IMR-90 (cell line): ENCODE results near the gene ZDHHC22. TPM values are rescaled to one million over a fixed set of nuclear protein-coding genes. Genes with fewer than 3 reads are reported as not detected.

Experiments used
- ATAC-seq: fragments of 200-7000 bp; cut with Tn5 transposase; 2 replicates; pipeline ENCODE4 v1.9.1; 2020; ENCODE audit warnings: low read depth, mild to moderate bottlenecking, moderate library complexity
- BruUV-seq: library from RNA; stranded (reverse); fragments of 400-500 nt; replicated peaks from 2 replicates; lab custom pipeline; 2021; lab: Mats Ljungman, UMichigan
- CTCF ChIA-PET: fragments of 300-600 bp; formaldehyde crosslinking; extraction: SDS; loops from one replicate; lab custom pipeline; 2021; ENCODE audit warnings: antibody characterized with exemption; lab: Yijun Ruan, JAX
- POLR2A ChIA-PET: fragments of 300-600 bp; sonication (Branson Sonifier 250); formaldehyde crosslinking; loops from one replicate; lab custom pipeline; 2022; ENCODE audit warnings: antibody characterized with exemption; ENCODE audit not compliant: unreplicated experiment; lab: Charles Lee
- DNase-seq: peaks from one replicate; pipeline ENCODE4 v3.0.0; 2013
- H2AFZ ChIP-seq: replicated peaks from 2 replicates; pipeline ENCODE3; 2013; ENCODE audit warnings: low read length, mild to moderate bottlenecking; ENCODE audit not compliant: poor library complexity
- H2AK5ac ChIP-seq: 2 replicates; pipeline ENCODE4 v1.6.1; 2013; ENCODE audit warnings: low read depth, low read length, inconsistent platforms
- H2AK9ac ChIP-seq: replicated peaks from 2 replicates; pipeline ENCODE3; 2013; ENCODE audit warnings: mild to moderate bottlenecking, low read depth, low read length, moderate library complexity; ENCODE audit not compliant: poor library complexity
- H2BK120ac ChIP-seq: 2 replicates; pipeline ENCODE4 v1.6.1; 2013; ENCODE audit warnings: low read depth, low read length, inconsistent platforms
- H2BK15ac ChIP-seq: 3 replicates; pipeline ENCODE4 v1.6.1; 2013; ENCODE audit warnings: low read depth, low read length, inconsistent platforms
- H2BK20ac ChIP-seq: 2 replicates; pipeline ENCODE4 v1.6.1; 2013; ENCODE audit warnings: low read depth, mild to moderate bottlenecking, inconsistent platforms, low read length, moderate library complexity
- H2BK5ac ChIP-seq: 2 replicates; pipeline ENCODE4 v1.6.1; 2013; ENCODE audit warnings: mild to moderate bottlenecking, low read depth, low read length, inconsistent platforms; ENCODE audit not compliant: poor library complexity, severe bottlenecking
- H3K14ac ChIP-seq: replicated peaks from 2 replicates; pipeline ENCODE4 v1.6.1; 2013; ENCODE audit warnings: low read depth, low read length, inconsistent platforms
- H3K18ac ChIP-seq: 2 replicates; pipeline ENCODE4 v1.6.1; 2013; ENCODE audit warnings: low read depth, low read length, control low read depth
- H3K23ac ChIP-seq: 2 replicates; pipeline ENCODE4 v1.6.1; 2013; ENCODE audit warnings: low read depth, low read length, inconsistent platforms
- H3K27ac ChIP-seq: 2 replicates; pipeline ENCODE4 v1.5.1; 2013; ENCODE audit warnings: mild to moderate bottlenecking, control low read depth, low read length; ENCODE audit not compliant: insufficient read depth
- H3K27me3 ChIP-seq: 2 replicates; pipeline ENCODE4 v1.6.1; 2013; ENCODE audit warnings: low read length; ENCODE audit not compliant: control insufficient read depth, insufficient read depth
- H3K36me3 ChIP-seq: 2 replicates; pipeline ENCODE4 v1.6.1; 2013; ENCODE audit warnings: low read length, mixed read lengths; ENCODE audit not compliant: control insufficient read depth, insufficient read depth
- H3K4ac ChIP-seq: 2 replicates; pipeline ENCODE4 v1.6.1; 2013; ENCODE audit warnings: low read depth, low read length, inconsistent platforms
- H3K4me1 ChIP-seq: 2 replicates; pipeline ENCODE4 v1.6.1; 2013; ENCODE audit warnings: low read length, mixed read lengths; ENCODE audit not compliant: control insufficient read depth, insufficient read depth
- H3K4me2 ChIP-seq: 2 replicates; pipeline ENCODE4 v1.6.1; 2013; ENCODE audit warnings: low read depth, mild to moderate bottlenecking, control low read depth, low read length, moderate library complexity
- H3K4me3 ChIP-seq: 2 replicates; pipeline ENCODE4 v1.5.1; 2013; ENCODE audit warnings: low read depth, mild to moderate bottlenecking, control low read depth, low read length, moderate library complexity; ENCODE audit not compliant: insufficient read depth
- H3K56ac ChIP-seq: 2 replicates; pipeline ENCODE4 v1.6.1; 2013; ENCODE audit warnings: low read length, inconsistent platforms; ENCODE audit not compliant: insufficient read depth; ENCODE audit errors: extremely low read depth
- H3K79me1 ChIP-seq, 2 experiments: 2 replicates each; pipeline ENCODE4 v1.6.1; 2013; ENCODE audit warnings: low read length in 2 of 2, inconsistent platforms in 1 of 2, low read depth in 1 of 2
- H3K9ac ChIP-seq: 2 replicates; pipeline ENCODE4 v1.6.1; 2013; ENCODE audit warnings: low read depth, low read length, control low read depth
- H3K9me1 ChIP-seq: 2 replicates; pipeline ENCODE4 v1.6.1; 2013; ENCODE audit warnings: low read length, inconsistent platforms; ENCODE audit not compliant: insufficient read depth
- H3K9me3 ChIP-seq: 2 replicates; pipeline ENCODE4 v1.6.1; 2013; ENCODE audit warnings: low read length; ENCODE audit not compliant: control insufficient read depth, insufficient read depth
- H4K20me1 ChIP-seq: 2 replicates; pipeline ENCODE4 v1.6.1; 2013; ENCODE audit warnings: low read length, inconsistent platforms; ENCODE audit not compliant: insufficient read depth
- H4K5ac ChIP-seq: 2 replicates; pipeline ENCODE4 v1.6.1; 2013; ENCODE audit warnings: mild to moderate bottlenecking, low read depth, low read length, control low read depth
- H4K8ac ChIP-seq, 2 experiments: 2 replicates each; pipeline ENCODE4 v1.6.1; 2013; ENCODE audit warnings: low read depth in 2 of 2, low read length in 2 of 2, control low read depth in 1 of 2, inconsistent platforms in 1 of 2
- H4K91ac ChIP-seq: 2 replicates; pipeline ENCODE4 v1.6.1; 2013; ENCODE audit warnings: low read depth, low read length, inconsistent platforms; ENCODE audit not compliant: insufficient read depth
- BHLHE40 ChIP-seq: fragments of 150-350 bp; IDR thresholded peaks from 2 replicates; pipeline ENCODE4 v1.6.1; 2016; ENCODE audit warnings: mild to moderate bottlenecking, low read depth, low read length
- CEBPB ChIP-seq: IDR thresholded peaks from 2 replicates; pipeline ENCODE4 v1.6.1; 2012; ENCODE audit warnings: low read depth, low read length, improper control_type of control experiment
- CHD1 ChIP-seq: IDR thresholded peaks from 2 replicates; pipeline ENCODE4 v1.6.1; 2012; ENCODE audit warnings: low read depth, low read length, improper control_type of control experiment
- CTCF ChIP-seq: conservative IDR thresholded peaks from 2 replicates; pipeline ENCODE4 v1.5.1; 2012; ENCODE audit warnings: mild to moderate bottlenecking, low read depth, low read length, improper control_type of control experiment
- ELK1 ChIP-seq: fragments of 150-350 bp; IDR thresholded peaks from 2 replicates; pipeline ENCODE4 v1.6.1; 2016; ENCODE audit warnings: low read depth, mild to moderate bottlenecking, low read length, moderate library complexity, borderline replicate concordance
- FOS ChIP-seq: fragments of 150-350 bp; IDR thresholded peaks from 2 replicates; pipeline ENCODE4 v1.6.1; 2016; ENCODE audit warnings: low read depth, low read length
- MAFK ChIP-seq: IDR thresholded peaks from 2 replicates; pipeline ENCODE4 v1.6.1; 2012; ENCODE audit warnings: low read depth, low read length, improper control_type of control experiment
- MAZ ChIP-seq: IDR thresholded peaks from 2 replicates; pipeline ENCODE4 v1.6.1; 2012; ENCODE audit warnings: low read depth, mild to moderate bottlenecking, low read length, improper control_type of control experiment, moderate library complexity, borderline replicate concordance
- MXI1 ChIP-seq: IDR thresholded peaks from 2 replicates; pipeline ENCODE4 v1.6.1; 2012; ENCODE audit warnings: low read depth, mild to moderate bottlenecking, low read length, moderate library complexity, borderline replicate concordance
- NFE2L2 ChIP-seq: fragments of 150-350 bp; IDR thresholded peaks from 2 replicates; pipeline ENCODE4 v1.6.1; 2016; ENCODE audit warnings: low read depth, mild to moderate bottlenecking, low read length
- POLR2A ChIP-seq: IDR thresholded peaks from 2 replicates; pipeline ENCODE4 v1.6.1; 2012; ENCODE audit warnings: mild to moderate bottlenecking, low read depth, low read length
- RAD21 ChIP-seq: IDR thresholded peaks from 2 replicates; pipeline ENCODE4 v1.6.1; 2012; ENCODE audit warnings: low read length, improper control_type of control experiment
- RCOR1 ChIP-seq: IDR thresholded peaks from 2 replicates; pipeline ENCODE4 v1.6.1; 2012; ENCODE audit warnings: mild to moderate bottlenecking, low read length, improper control_type of control experiment; ENCODE audit not compliant: insufficient replicate concordance
- RFX5 ChIP-seq: IDR thresholded peaks from 2 replicates; pipeline ENCODE4 v1.8.0; 2012; ENCODE audit warnings: low read depth, mild to moderate bottlenecking, low read length, moderate library complexity
- SMC3 ChIP-seq: fragments of 150-350 bp; IDR thresholded peaks from 2 replicates; pipeline ENCODE4 v1.6.1; 2016; ENCODE audit warnings: low read depth, mild to moderate bottlenecking, antibody characterized with exemption, low read length, moderate library complexity
- WGBS, 2 experiments: methylation state at CpG; one replicate each; pipeline versions ENCODE4 v1.1.5 to v1.1.7; 2013; ENCODE audit warnings: missing lambda C conversion rate in 2 of 2; ENCODE audit not compliant: insufficient read length in 1 of 2; ENCODE audit errors: extremely low coverage in 2 of 2; 5-methylcytosine and 5-hydroxymethylcytosine counted together
- dilution Hi-C: fragments of 300-500 bp; cut with HindIII; formaldehyde crosslinking; loops from one replicate; pipeline ENCODE4 v1.14.3; 2018; ENCODE audit warnings: low sequenced_read_pairs; ENCODE audit not compliant: unreplicated experiment
- in situ Hi-C: fragments of 300-500 bp; cut with MboI; formaldehyde crosslinking; loops from 3 replicates; pipeline ENCODE4 v1.14.3; 2019; ENCODE audit warnings: low sequenced_read_pairs, inconsistent platforms, mixed read lengths
- intact Hi-C: fragments of 100-400 bp; cut with micrococcal nuclease; formaldehyde crosslinking; loops from 2 replicates; pipeline ENCODE4 v1.10.0; 2022
- polyA plus RNA-seq, 3 experiments: library from polyadenylated mRNA; depleted of rRNA; stranded (reverse); fragments of >200 nt; gene quantifications; 2 replicates each; pipeline ENCODE4 v1.2.3, GENCODE V29; 2012; ENCODE audit warnings: low replicate concordance in 1 of 3
- total RNA-seq: library from RNA; depleted of rRNA; stranded (reverse); fragments of >200 nt; gene quantifications from 2 replicates; pipeline ENCODE4 v1.2.3, GENCODE V29; 2012

The ZDHHC22 gene
- total and polyA plus RNA-seq, 2 of the 4 experiments (the other 2 are of a cell fraction), result not detected

GRCh38 chr14:77170045-77170444 is 28.5 kb upstream of the ZDHHC22 start:
- Histone ChIP-seq H3K27ac (no peak overlapping the region), H2AFZ (no peak overlapping the region), H3K27me3 (0 out of 2 replicates have a peak, but pooled peaks cover under 1% of the 10 kb centered on the region), H3K4me1 (no peaks in the 10 kb centered on the region), H2AK9ac (no peak overlapping the region), H3K4ac (no peak overlapping the region), H2BK20ac (no peak overlapping the region), H2BK120ac (no peak overlapping the region), H3K9ac (no peak overlapping the region), H4K5ac (no peak overlapping the region), H3K4me2 (no peak overlapping the region), H2AK5ac (no peak overlapping the region), H3K18ac (no peak overlapping the region), H4K20me1 (no peaks in the 10 kb centered on the region), H3K14ac (no peak overlapping the region), H4K91ac (no peak overlapping the region), H2BK5ac (no peak overlapping the region), H3K56ac (no peak overlapping the region), H3K36me3 (no peaks in the 10 kb centered on the region), H3K9me3 (no peaks in the 10 kb centered on the region), H4K8ac (no peak overlapping the region), H3K79me1 (no peaks in the 10 kb centered on the region), H3K4me3 (no peak overlapping the region), H3K23ac (no peak overlapping the region), H3K9me1 (no peaks in the 10 kb centered on the region), H2BK15ac (no peak overlapping the region)
- CTCF ChIA-PET, result no interaction called here
- intact Hi-C loops (no loop called here), dilution Hi-C loops (no loop called here), in situ Hi-C loops (no loop called here)
- POLR2A ChIA-PET, result no interaction called here
- BruUV-seq, result no TSS peak
- TF ChIP-seq RFX5, result no peak
- no peak for TF ChIP-seq FOS
- TF ChIP-seq CEBPB, result no peak
- no peak for TF ChIP-seq ELK1
- TF ChIP-seq SMC3, result no peak
- TF ChIP-seq RAD21, result no peak
- no peak for TF ChIP-seq BHLHE40
- no peak for TF ChIP-seq MXI1
- no peak for TF ChIP-seq RCOR1
- TF ChIP-seq MAZ, result no peak
- TF ChIP-seq CHD1, result no peak
- no peak for TF ChIP-seq NFE2L2
- TF ChIP-seq CTCF, result no peak
- no peak for TF ChIP-seq MAFK
- TF ChIP-seq POLR2A, result no peak
- WGBS, 2 experiments, result no CpG with 5 or more reads among the region's 3 CpGs
- DNase-seq (no peak), ATAC-seq (no peak)
